SU-DHL-6 (cell line): ENCODE measurements around the gene SGPL1.

Source experiments
- H2AFZ ChIP-seq: fragments of 200-600 bp; sonication (generic); 2 replicates; pipeline ENCODE4 v1.6.1; 2014; ENCODE audit warnings: low read depth, mild to moderate bottlenecking, moderate library complexity, mixed read lengths, antibody characterized with exemption, low read length; ENCODE audit not compliant: severe bottlenecking
- H3F3A ChIP-seq: fragments of 200-600 bp; shearing (Covaris generic); 2 replicates; pipeline ENCODE4 v1.6.0; 2016; ENCODE audit warnings: antibody characterized with exemption, mild to moderate bottlenecking; ENCODE audit not compliant: insufficient read depth
- H3K27ac ChIP-seq: fragments of 200-600 bp; sonication (generic); 2 replicates; pipeline ENCODE4 v1.5.1; 2016; ENCODE audit warnings: low read depth, mild to moderate bottlenecking, low read length, moderate library complexity, mixed read lengths
- H3K27me3 ChIP-seq: fragments of 200-600 bp; sonication (generic), shearing (Covaris generic); 2 replicates; pipeline ENCODE4 v1.6.0; 2014; ENCODE audit warnings: mild to moderate bottlenecking, low read length
- H3K36me3 ChIP-seq: fragments of 200-600 bp; sonication (generic); 2 replicates; pipeline ENCODE4 v1.6.1; 2014; ENCODE audit warnings: mild to moderate bottlenecking, low read length, mixed read lengths
- H3K4me2 ChIP-seq: fragments of 300-600, 200-600 bp; shearing (Covaris generic), sonication (generic); 2 replicates; pipeline ENCODE4 v1.6.0; 2014; ENCODE audit warnings: low read length, low read depth, mild to moderate bottlenecking; ENCODE audit not compliant: poor library complexity, severe bottlenecking
- H3K4me3 ChIP-seq: fragments of 200-600 bp; sonication (generic); 2 replicates; pipeline ENCODE4 v1.5.1; 2014; ENCODE audit warnings: antibody characterized with exemption, low read length, mild to moderate bottlenecking, mixed read lengths; ENCODE audit not compliant: insufficient read depth, poor library complexity, severe bottlenecking
- H3K79me2 ChIP-seq: fragments of 200-600 bp; sonication (generic); 2 replicates; pipeline ENCODE4 v1.6.1; 2014; ENCODE audit warnings: mild to moderate bottlenecking, low read length, moderate library complexity; ENCODE audit not compliant: insufficient read depth
- H3K9ac ChIP-seq: fragments of 200-600 bp; sonication (generic); 2 replicates; pipeline ENCODE4 v1.7.0; 2014; ENCODE audit warnings: mild to moderate bottlenecking, low read length
- H3K9me2 ChIP-seq: fragments of 200-600 bp; sonication (generic); replicated peaks from 2 replicates; pipeline ENCODE4 v1.6.1; 2014; ENCODE audit warnings: low read length; ENCODE audit not compliant: insufficient read depth
- H3K9me3 ChIP-seq: fragments of 200-600 bp; sonication (generic); 2 replicates; pipeline ENCODE4 v1.6.1; 2014; ENCODE audit warnings: low read length, mixed read lengths; ENCODE audit not compliant: insufficient read depth
- H4K20me1 ChIP-seq: fragments of 200-600 bp; sonication (generic); 2 replicates; pipeline ENCODE4 v1.6.1; 2014; ENCODE audit warnings: low read depth, mild to moderate bottlenecking, antibody characterized with exemption, low read length, moderate library complexity, mixed read lengths
- EZH2phosphoT487 ChIP-seq: fragments of 200-600 bp; sonication (generic), shearing (Covaris generic); conservative IDR thresholded peaks from 2 replicates; pipeline ENCODE4 v1.6.1; 2018; ENCODE audit warnings: mild to moderate bottlenecking, antibody characterized with exemption, low read length, moderate library complexity, mixed read lengths
- TF ChIP-seq, protein P1 (sequence below): fragments of 200-600 bp; sonication (generic); IDR thresholded peaks from one replicate; pipeline ENCODE4 v1.5.1; 2017; ENCODE audit warnings: antibody characterized with exemption, mild to moderate bottlenecking, low read length, moderate library complexity; ENCODE audit not compliant: insufficient read depth, poor library complexity, severe bottlenecking

SGPL1 gene

DNA sequence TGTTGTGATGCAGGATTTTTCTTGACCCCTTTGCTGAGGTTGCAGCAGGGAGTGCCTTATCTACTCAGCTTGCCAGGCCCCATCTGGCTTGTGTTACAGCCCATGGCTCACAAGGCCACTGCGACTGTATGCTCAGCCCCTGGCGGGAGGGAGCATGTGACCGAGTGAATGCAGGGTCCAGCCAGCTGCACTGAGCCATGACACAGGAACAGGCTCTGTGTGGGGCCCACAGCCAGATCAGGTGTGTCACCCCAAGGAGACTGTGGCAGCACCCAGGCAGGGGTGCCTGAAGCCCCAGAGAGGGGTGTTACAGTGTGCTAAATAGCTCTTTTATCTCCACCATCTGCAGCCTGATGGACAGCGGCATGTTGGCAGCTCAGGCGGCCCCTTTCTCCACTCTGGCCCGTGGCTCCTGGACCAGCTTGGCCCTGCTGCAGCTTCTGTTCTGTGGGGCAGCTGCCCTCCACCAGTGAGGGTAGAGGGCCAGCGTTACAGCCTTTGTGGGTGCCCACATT, 75.2 kb downstream of the SGPL1 start:
- Histone ChIP-seq H4K20me1 (no peaks in the 10 kb centered on the region), H3K9me3 (no peaks in the 10 kb centered on the region), H3K36me3 (peaks cover 4% of the 10 kb centered on the region; the same call in 1 of the 2 replicates), H3K9ac (no peak overlapping the region), H3K79me2 (no peaks in the 10 kb centered on the region), H3K9me2 (no peaks in the 10 kb centered on the region), H2AFZ (no peak overlapping the region), H3K4me3 (no peak overlapping the region), H3F3A (no peaks in the 10 kb centered on the region), H3K4me2 (no peak overlapping the region), H3K27ac (no peak overlapping the region), H3K27me3 (no peaks in the 10 kb centered on the region)
- no peak for TF ChIP-seq EZH2phosphoT487
- TF ChIP-seq, protein P1, sequence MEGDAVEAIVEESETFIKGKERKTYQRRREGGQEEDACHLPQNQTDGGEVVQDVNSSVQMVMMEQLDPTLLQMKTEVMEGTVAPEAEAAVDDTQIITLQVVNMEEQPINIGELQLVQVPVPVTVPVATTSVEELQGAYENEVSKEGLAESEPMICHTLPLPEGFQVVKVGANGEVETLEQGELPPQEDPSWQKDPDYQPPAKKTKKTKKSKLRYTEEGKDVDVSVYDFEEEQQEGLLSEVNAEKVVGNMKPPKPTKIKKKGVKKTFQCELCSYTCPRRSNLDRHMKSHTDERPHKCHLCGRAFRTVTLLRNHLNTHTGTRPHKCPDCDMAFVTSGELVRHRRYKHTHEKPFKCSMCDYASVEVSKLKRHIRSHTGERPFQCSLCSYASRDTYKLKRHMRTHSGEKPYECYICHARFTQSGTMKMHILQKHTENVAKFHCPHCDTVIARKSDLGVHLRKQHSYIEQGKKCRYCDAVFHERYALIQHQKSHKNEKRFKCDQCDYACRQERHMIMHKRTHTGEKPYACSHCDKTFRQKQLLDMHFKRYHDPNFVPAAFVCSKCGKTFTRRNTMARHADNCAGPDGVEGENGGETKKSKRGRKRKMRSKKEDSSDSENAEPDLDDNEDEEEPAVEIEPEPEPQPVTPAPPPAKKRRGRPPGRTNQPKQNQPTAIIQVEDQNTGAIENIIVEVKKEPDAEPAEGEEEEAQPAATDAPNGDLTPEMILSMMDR, result no peak

GRCh38 chr10:70891627-70892026, 75.9 kb downstream of the SGPL1 start:
- H3K9me2 ChIP-seq, result no peaks in the 10 kb centered on the region

DNA sequence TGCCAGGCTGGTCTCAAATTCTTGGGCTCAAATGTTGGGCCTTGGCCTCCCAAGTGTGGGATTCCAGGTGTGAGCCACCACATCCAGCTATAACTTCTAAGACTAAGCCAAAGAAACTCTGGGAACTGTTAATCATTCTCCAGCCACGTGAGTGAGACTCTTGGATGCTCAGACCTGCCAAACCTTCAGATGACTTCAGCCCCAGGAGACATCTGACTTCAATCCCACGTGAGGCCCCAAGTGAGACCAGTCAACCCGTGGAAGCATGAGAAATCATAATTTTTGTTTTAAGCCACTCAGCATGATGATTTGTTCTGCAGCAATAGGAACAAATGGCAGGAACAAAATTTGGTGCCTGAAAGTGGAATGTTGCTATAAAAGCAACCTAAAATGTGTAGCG, 76.9 kb downstream of the SGPL1 start:
- Histone ChIP-seq H3K9me2 (no peaks in the 10 kb centered on the region), H3K79me2 (no peaks in the 10 kb centered on the region), H3K36me3 (peaks cover 4% of the 10 kb centered on the region; the same call in 1 of the 2 replicates), H2AFZ (no peak overlapping the region), H3K9me3 (no peaks in the 10 kb centered on the region), H3K4me3 (no peak overlapping the region), H3K27me3 (no peaks in the 10 kb centered on the region), H3K4me2 (no peak overlapping the region), H4K20me1 (no peaks in the 10 kb centered on the region), H3K27ac (no peak overlapping the region), H3F3A (no peaks in the 10 kb centered on the region), H3K9ac (no peak overlapping the region)
- no peak for TF ChIP-seq EZH2phosphoT487
- TF ChIP-seq, protein P1, result no peak

More at GRCh38 chr10:70891627-70892026, 75.9 kb downstream of the SGPL1 start:
- Histone ChIP-seq H3K27ac (no peak overlapping the region), H3K27me3 (no peaks in the 10 kb centered on the region), H3F3A (no peaks in the 10 kb centered on the region), H2AFZ (no peak overlapping the region), H4K20me1 (no peaks in the 10 kb centered on the region), H3K9ac (no peak overlapping the region), H3K4me2 (no peak overlapping the region), H3K4me3 (no peak overlapping the region), H3K9me3 (no peaks in the 10 kb centered on the region), H3K36me3 (peaks cover 4% of the 10 kb centered on the region; the same call in 1 of the 2 replicates), H3K79me2 (no peaks in the 10 kb centered on the region)
- TF ChIP-seq, protein P1, result no peak
- no peak for TF ChIP-seq EZH2phosphoT487
